HCT116 (cell line): ENCODE data around the gene HAUS6.
"Not testable (repeated sequence)": the region's sequence is repeated elsewhere in the genome, so short reads cannot be mapped to it uniquely, and the experiment has no call there.

Experiments
- ELF1 ChIP-seq: IDR thresholded peaks from 2 replicates; pipeline ENCODE4 v1.6.1; 2012; ENCODE audit warnings: low read depth, borderline replicate concordance
- POLR2A ChIP-seq: IDR thresholded peaks from 2 replicates; pipeline ENCODE4 v1.7.0; 2011; ENCODE audit warnings: borderline replicate concordance; ENCODE audit not compliant: insufficient read depth, insufficient read length; ENCODE audit errors: extremely low read depth
- RAD21 ChIP-seq: IDR thresholded peaks from 2 replicates; pipeline ENCODE4 v1.6.1; 2012; ENCODE audit warnings: low read depth, mild to moderate bottlenecking
- ZNF274 ChIP-seq: fragments of 200-500 bp; sonication (Bioruptor generic); IDR thresholded peaks from 2 replicates; pipeline ENCODE4 v1.6.1; 2014; ENCODE audit warnings: mild to moderate bottlenecking, low read depth, low read length, inconsistent platforms
- TF ChIP-seq, protein P1 (sequence below), 3 experiments: fragments of 200-600 bp in 1 of 3; sonication (generic) in 1 of 3; IDR thresholded peaks in 2 of 3; conservative IDR thresholded peaks in 1 of 3; 2 replicates each; pipeline ENCODE4 v1.5.1; 2012 to 2017; ENCODE audit warnings: low read depth in 2 of 3, low read length in 2 of 3, antibody characterized with exemption in 1 of 3, borderline replicate concordance in 1 of 3, control low read depth in 1 of 3, mild to moderate bottlenecking in 1 of 3, mixed read lengths in 1 of 3, mixed run types in 1 of 3, moderate library complexity in 1 of 3; ENCODE audit not compliant: insufficient read depth in 1 of 3
- TF ChIP-seq, protein P2 (sequence below): IDR thresholded peaks from 2 replicates; pipeline ENCODE4 v1.6.1; 2012

DNA sequence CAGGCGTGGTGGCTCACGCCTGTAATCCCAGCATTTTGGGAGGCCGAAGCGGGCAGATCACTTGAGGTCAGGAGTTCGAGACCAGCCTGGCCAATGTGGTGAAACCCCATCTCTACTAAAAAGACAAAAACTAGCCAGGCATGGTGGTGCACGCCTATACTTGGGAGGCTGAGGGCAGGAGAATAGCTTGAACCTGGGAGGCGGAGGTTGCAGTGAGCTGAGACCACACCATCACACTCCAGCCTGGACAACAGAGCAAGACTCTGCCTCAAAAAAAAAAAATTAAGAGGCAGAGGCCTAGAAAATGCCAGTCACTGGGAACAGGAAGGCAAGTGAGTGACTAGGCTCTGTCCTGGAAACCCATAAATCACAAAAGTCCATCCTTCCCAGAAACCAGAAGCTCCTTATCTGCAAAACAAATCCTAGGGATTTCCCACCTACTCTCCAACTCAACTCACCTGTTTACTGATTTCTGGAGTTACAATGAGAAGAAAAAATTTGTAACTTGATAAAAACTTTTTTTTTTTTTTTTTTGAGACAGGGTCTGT, 10.4 kb upstream of the HAUS6 start:
- TF ChIP-seq RAD21, POLR2A, ZNF274, ELF1: not testable (repeated sequence)
- TF ChIP-seq, protein P1, sequence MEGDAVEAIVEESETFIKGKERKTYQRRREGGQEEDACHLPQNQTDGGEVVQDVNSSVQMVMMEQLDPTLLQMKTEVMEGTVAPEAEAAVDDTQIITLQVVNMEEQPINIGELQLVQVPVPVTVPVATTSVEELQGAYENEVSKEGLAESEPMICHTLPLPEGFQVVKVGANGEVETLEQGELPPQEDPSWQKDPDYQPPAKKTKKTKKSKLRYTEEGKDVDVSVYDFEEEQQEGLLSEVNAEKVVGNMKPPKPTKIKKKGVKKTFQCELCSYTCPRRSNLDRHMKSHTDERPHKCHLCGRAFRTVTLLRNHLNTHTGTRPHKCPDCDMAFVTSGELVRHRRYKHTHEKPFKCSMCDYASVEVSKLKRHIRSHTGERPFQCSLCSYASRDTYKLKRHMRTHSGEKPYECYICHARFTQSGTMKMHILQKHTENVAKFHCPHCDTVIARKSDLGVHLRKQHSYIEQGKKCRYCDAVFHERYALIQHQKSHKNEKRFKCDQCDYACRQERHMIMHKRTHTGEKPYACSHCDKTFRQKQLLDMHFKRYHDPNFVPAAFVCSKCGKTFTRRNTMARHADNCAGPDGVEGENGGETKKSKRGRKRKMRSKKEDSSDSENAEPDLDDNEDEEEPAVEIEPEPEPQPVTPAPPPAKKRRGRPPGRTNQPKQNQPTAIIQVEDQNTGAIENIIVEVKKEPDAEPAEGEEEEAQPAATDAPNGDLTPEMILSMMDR (IDR thresholded peaks at IDR 0.05 in 2 of 3, conservative IDR thresholded peaks at IDR 0.05 in 1 of 3; ENCODE audit: borderline replicate concordance in 1 of 3, insufficient read depth in 1 of 3, low read depth in 2 of 3, low read length in 2 of 3): not testable (repeated sequence)
- TF ChIP-seq, protein P2, sequence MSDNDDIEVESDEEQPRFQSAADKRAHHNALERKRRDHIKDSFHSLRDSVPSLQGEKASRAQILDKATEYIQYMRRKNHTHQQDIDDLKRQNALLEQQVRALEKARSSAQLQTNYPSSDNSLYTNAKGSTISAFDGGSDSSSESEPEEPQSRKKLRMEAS: not testable (repeated sequence)
